NCI-H2227 treated with DMSO at 0.1 percent for 48 hours (cell line): ENCODE data around the gene GAB4.

Source experiments
- DNase-seq: peaks from one replicate; lab custom pipeline; 2025; lab: John Stamatoyannopoulos, UW

The GAB4 gene

GRCh38 chr22:16988257-16988656, 19.8 kb downstream of the GAB4 start:
- DNase-seq: no peak

GRCh38 chr22:16987822-16988221, 20.2 kb downstream of the GAB4 start:
- no peak for DNase-seq

GRCh38 chr22:16975155-16975885, 32.7 kb downstream of the GAB4 start:
- DNase-seq: no peak

GRCh38 chr22:16974298-16975084, 33.5 kb downstream of the GAB4 start:
- DNase-seq: no peak

GRCh38 chr22:16973591-16974297, 34.3 kb downstream of the GAB4 start:
- DNase-seq: no peak

GRCh38 chr22:16972311-16972710, 35.7 kb downstream of the GAB4 start:
- DNase-seq: no peak

- DNase-seq: no peak
These were observed 37.6 kb downstream of the GAB4 start for GRCh38 chr22:16970446-16970845.

GRCh38 chr22:16969508-16970327, 38.3 kb downstream of the GAB4 start:
- DNase-seq: no peak

- DNase-seq: no peak
These were observed 39.8 kb downstream of the GAB4 start for GRCh38 chr22:16968218-16968595.

GRCh38 chr22:16967453-16968217, 40.4 kb downstream of the GAB4 start:
- no peak for DNase-seq

GRCh38 chr22:16966251-16966650, 41.8 kb downstream of the GAB4 start:
- no peak for DNase-seq

- DNase-seq: no peak
These were observed 42.5 kb downstream of the GAB4 start for GRCh38 chr22:16965560-16965959.

- DNase-seq: no peak
These were observed 42.9 kb downstream of the GAB4 start for GRCh38 chr22:16965083-16965482.

GRCh38 chr22:16964366-16964765, 43.7 kb downstream of the GAB4 start:
- DNase-seq: no peak

GRCh38 chr22:16963189-16963945, 44.7 kb downstream of the GAB4 start:
- no peak for DNase-seq

- no peak for DNase-seq
These were observed 45.5 kb downstream of the GAB4 start for GRCh38 chr22:16962501-16962900.

- DNase-seq: no peak
These were observed 46.4 kb downstream of the GAB4 start for GRCh38 chr22:16961477-16962186.

GRCh38 chr22:16960884-16961249, 47.2 kb downstream of the GAB4 start:
- DNase-seq: no peak

- DNase-seq: no peak
These were observed 47.7 kb downstream of the GAB4 start for GRCh38 chr22:16960220-16960883.
